ENCODE results near the gene LONP2.

- no peak for TF ChIP-seq ARNTL (CRISPR knock-in tag; IDR thresholded peaks at IDR 0.05)
- no peak for TF ChIP-seq NR3C1 (CRISPR knock-in tag; IDR thresholded peaks at IDR 0.05)
Measured at GRCh38 chr16:48291303-48291702, 47.2 kb downstream of the LONP2 start.
